ENCODE measurements around the gene DMXL2. TPM values are rescaled to one million over a fixed set of nuclear protein-coding genes. Genes with fewer than 3 reads are reported as not detected.

The DMXL2 gene
- total RNA-seq, 1 experiment from 2014 or later: 13.8 TPM

- BruUV-seq (replicated peaks): no TSS peak
- no peaks in the 10 kb centered on the region for H3K9me3 Mint-ChIP-seq (ENCODE audit: low read depth, unreplicated experiment)
- H3K4me3 Mint-ChIP-seq (ENCODE audit: low read depth, unreplicated experiment): peak overlapping the region; percentile 96
- H3K4me1 Mint-ChIP-seq (ENCODE audit: low read depth, unreplicated experiment): peaks cover 18% of the 10 kb centered on the region
- intact Hi-C loops (cut with micrococcal nuclease; ENCODE audit: unreplicated experiment): no loop called here
- H3K27me3 Mint-ChIP-seq (ENCODE audit: unreplicated experiment): no peaks in the 10 kb centered on the region
- no peak overlapping the region for H3K27ac Mint-ChIP-seq (ENCODE audit: unreplicated experiment)
- CTCF ChIA-PET: interaction anchor here (1.8 kb wide), 1 partner anchor 84 kb away, joined by 4 read pairs; no protein-coding TSS in a partner anchor
- H3K36me3 Mint-ChIP-seq (ENCODE audit: insufficient read depth, unreplicated experiment): peaks cover 23% of the 10 kb centered on the region
- no peak for DNase-seq
- TF ChIP-seq, protein P1, sequence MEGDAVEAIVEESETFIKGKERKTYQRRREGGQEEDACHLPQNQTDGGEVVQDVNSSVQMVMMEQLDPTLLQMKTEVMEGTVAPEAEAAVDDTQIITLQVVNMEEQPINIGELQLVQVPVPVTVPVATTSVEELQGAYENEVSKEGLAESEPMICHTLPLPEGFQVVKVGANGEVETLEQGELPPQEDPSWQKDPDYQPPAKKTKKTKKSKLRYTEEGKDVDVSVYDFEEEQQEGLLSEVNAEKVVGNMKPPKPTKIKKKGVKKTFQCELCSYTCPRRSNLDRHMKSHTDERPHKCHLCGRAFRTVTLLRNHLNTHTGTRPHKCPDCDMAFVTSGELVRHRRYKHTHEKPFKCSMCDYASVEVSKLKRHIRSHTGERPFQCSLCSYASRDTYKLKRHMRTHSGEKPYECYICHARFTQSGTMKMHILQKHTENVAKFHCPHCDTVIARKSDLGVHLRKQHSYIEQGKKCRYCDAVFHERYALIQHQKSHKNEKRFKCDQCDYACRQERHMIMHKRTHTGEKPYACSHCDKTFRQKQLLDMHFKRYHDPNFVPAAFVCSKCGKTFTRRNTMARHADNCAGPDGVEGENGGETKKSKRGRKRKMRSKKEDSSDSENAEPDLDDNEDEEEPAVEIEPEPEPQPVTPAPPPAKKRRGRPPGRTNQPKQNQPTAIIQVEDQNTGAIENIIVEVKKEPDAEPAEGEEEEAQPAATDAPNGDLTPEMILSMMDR (IDR thresholded peaks at IDR 0.05; ENCODE audit: unreplicated experiment): no peak
These were observed 1.3 kb downstream of the DMXL2 start for GRCh38 chr15:51621155-51621765.

- Mint-ChIP-seq H3K27me3 (ENCODE audit: unreplicated experiment) (no peaks in the 10 kb centered on the region), H3K9me3 (ENCODE audit: low read depth, unreplicated experiment) (no peaks in the 10 kb centered on the region), H3K4me1 (ENCODE audit: low read depth, unreplicated experiment) (peaks cover 18% of the 10 kb centered on the region), H3K36me3 (ENCODE audit: insufficient read depth, unreplicated experiment) (peaks cover 23% of the 10 kb centered on the region), H3K27ac (ENCODE audit: unreplicated experiment) (no peak overlapping the region), H3K4me3 (ENCODE audit: low read depth, unreplicated experiment) (no peak overlapping the region)
- intact Hi-C loops (cut with micrococcal nuclease; ENCODE audit: unreplicated experiment): loop anchor here (1.0 kb wide), 1 partner anchor 82 kb away; no protein-coding TSS in a partner anchor
- TF ChIP-seq, protein P1 (IDR thresholded peaks at IDR 0.05; ENCODE audit: unreplicated experiment): no peak
- CTCF ChIA-PET: no interaction called here
- DNase-seq: no peak
- no TSS peak for BruUV-seq (replicated peaks)
These were observed 1.9 kb downstream of the DMXL2 start for GRCh38 chr15:51620641-51621040.

- peaks cover 23% of the 10 kb centered on the region for H3K36me3 Mint-ChIP-seq (ENCODE audit: insufficient read depth, unreplicated experiment)
- H3K9me3 Mint-ChIP-seq (ENCODE audit: low read depth, unreplicated experiment): no peaks in the 10 kb centered on the region
- TF ChIP-seq, protein P1 (IDR thresholded peaks at IDR 0.05; ENCODE audit: unreplicated experiment): no peak
- H3K4me1 Mint-ChIP-seq (ENCODE audit: low read depth, unreplicated experiment): peaks cover 18% of the 10 kb centered on the region
- DNase-seq: no peak
- intact Hi-C loops (cut with micrococcal nuclease; ENCODE audit: unreplicated experiment): loop anchor here (1.0 kb wide), 1 partner anchor 82 kb away; no protein-coding TSS in a partner anchor
- TSS peak; percentile 22 for BruUV-seq (replicated peaks)
- no peak overlapping the region for H3K4me3 Mint-ChIP-seq (ENCODE audit: low read depth, unreplicated experiment)
- H3K27me3 Mint-ChIP-seq (ENCODE audit: unreplicated experiment): no peaks in the 10 kb centered on the region
- CTCF ChIA-PET: no interaction called here
- H3K27ac Mint-ChIP-seq (ENCODE audit: unreplicated experiment): no peak overlapping the region
These were observed 2.4 kb downstream of the DMXL2 start for GRCh38 chr15:51620122-51620521.

DNA sequence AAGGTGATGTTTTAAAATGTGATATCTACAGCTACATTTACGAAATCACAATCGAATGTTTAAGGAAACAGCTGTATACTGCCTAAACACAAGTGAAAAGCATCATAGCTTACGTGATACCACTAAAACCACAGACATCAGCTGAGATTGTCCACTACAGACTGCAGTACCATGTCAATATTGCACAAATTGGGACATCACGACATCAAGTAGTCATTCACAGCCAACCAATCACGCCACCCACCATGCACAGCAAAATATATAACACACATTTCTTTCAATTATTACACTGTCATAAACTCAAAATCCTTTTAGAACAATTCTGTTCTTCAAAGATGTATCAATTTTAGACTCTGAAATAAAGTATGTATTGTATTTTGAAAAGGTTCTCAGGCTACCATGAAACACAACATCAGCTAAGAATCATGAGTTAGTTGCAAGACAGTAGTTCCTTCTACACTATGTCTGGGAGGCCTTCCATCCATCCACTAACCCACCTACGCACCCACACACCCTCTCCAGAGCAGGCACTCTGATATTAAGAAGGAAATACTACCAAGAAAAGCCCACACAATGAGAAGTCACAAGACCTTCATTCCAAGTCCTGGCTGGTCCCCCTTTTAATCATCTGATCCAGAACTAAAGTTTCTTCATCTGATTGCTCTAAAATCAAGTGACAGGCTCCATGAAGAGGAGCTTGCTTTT is 3.1 kb downstream of the DMXL2 start:
- Mint-ChIP-seq H3K27me3 (ENCODE audit: unreplicated experiment) (no peaks in the 10 kb centered on the region), H3K27ac (ENCODE audit: unreplicated experiment) (no peak overlapping the region), H3K4me1 (ENCODE audit: low read depth, unreplicated experiment) (peaks cover 14% of the 10 kb centered on the region), H3K36me3 (ENCODE audit: insufficient read depth, unreplicated experiment) (peaks cover 23% of the 10 kb centered on the region), H3K9me3 (ENCODE audit: low read depth, unreplicated experiment) (no peaks in the 10 kb centered on the region), H3K4me3 (ENCODE audit: low read depth, unreplicated experiment) (no peak overlapping the region)
- TF ChIP-seq, protein P1 (IDR thresholded peaks at IDR 0.05; ENCODE audit: unreplicated experiment): no peak
- intact Hi-C loops (cut with micrococcal nuclease; ENCODE audit: unreplicated experiment): loop anchor here (1.0 kb wide), 1 partner anchor 81 kb away; no protein-coding TSS in a partner anchor
- no peak for DNase-seq
- CTCF ChIA-PET: no interaction called here
- BruUV-seq (replicated peaks): no TSS peak

All from Calu3 (cell line).